Osteoblast (primary cell): ENCODE data around the gene SF3B2. TPM values are rescaled to one million over a fixed set of nuclear protein-coding genes. Genes with fewer than 3 reads are reported as not detected.

Experiments used
- DNase-seq: peaks from one replicate; pipeline ENCODE4 v3.0.0; 2011; ENCODE audit warnings: low spot score, mixed read lengths; ENCODE audit not compliant: insufficient read length; ENCODE audit errors: missing footprints
- H2AFZ ChIP-seq: 2 replicates; pipeline ENCODE4 v1.6.0; 2011; ENCODE audit warnings: mild to moderate bottlenecking, low read length
- H3K27ac ChIP-seq: 2 replicates; pipeline ENCODE4 v1.5.1; 2011; ENCODE audit warnings: mild to moderate bottlenecking, low read depth, low read length, moderate library complexity
- H3K27me3 ChIP-seq: 2 replicates; pipeline ENCODE4 v1.6.0; 2012; ENCODE audit warnings: mild to moderate bottlenecking, control low read depth, inconsistent platforms, low read length, moderate library complexity; ENCODE audit not compliant: insufficient read depth
- H3K36me3 ChIP-seq: 2 replicates; pipeline ENCODE4 v1.5.1; 2011; ENCODE audit warnings: mild to moderate bottlenecking, low read length, control low read depth, moderate library complexity; ENCODE audit not compliant: insufficient read depth
- H3K4me1 ChIP-seq: 2 replicates; pipeline ENCODE4 v1.5.1; 2011; ENCODE audit warnings: mild to moderate bottlenecking, low read length, control low read depth, moderate library complexity; ENCODE audit not compliant: insufficient read depth
- H3K4me2 ChIP-seq: 2 replicates; pipeline ENCODE4 v1.6.0; 2011; ENCODE audit warnings: mild to moderate bottlenecking, low read length; ENCODE audit not compliant: insufficient read depth
- H3K4me3 ChIP-seq: fragments of 200-600 bp; sonication (generic); 3 replicates; pipeline ENCODE4 v1.5.1; 2012; ENCODE audit warnings: mild to moderate bottlenecking, low read length, inconsistent platforms; ENCODE audit not compliant: insufficient read depth
- H3K79me2 ChIP-seq: 2 replicates; pipeline ENCODE4 v1.6.0; 2012; ENCODE audit warnings: mild to moderate bottlenecking, low read length, control low read depth, inconsistent platforms; ENCODE audit not compliant: insufficient read depth
- H3K9me3 ChIP-seq: 2 replicates; pipeline ENCODE4 v1.5.1; 2011; ENCODE audit warnings: low read depth, low read length, control low read depth
- H4K20me1 ChIP-seq: 2 replicates; pipeline ENCODE4 v1.6.0; 2012; ENCODE audit warnings: mild to moderate bottlenecking, low read length, control low read depth; ENCODE audit not compliant: insufficient read depth
- total RNA-seq: library from RNA; depleted of rRNA; stranded (reverse); fragments of >200 nt; gene quantifications from 2 replicates; pipeline ENCODE4 v1.2.3, GENCODE V29; 2012
- TF ChIP-seq, protein P1 (sequence below): IDR thresholded peaks from 2 replicates; pipeline ENCODE4 v1.5.1; 2011; ENCODE audit warnings: mild to moderate bottlenecking, low read depth, low read length, moderate library complexity; ENCODE audit errors: extremely low read depth

Gene SF3B2
- total RNA-seq, 1 donor = 164 TPM

DNA sequence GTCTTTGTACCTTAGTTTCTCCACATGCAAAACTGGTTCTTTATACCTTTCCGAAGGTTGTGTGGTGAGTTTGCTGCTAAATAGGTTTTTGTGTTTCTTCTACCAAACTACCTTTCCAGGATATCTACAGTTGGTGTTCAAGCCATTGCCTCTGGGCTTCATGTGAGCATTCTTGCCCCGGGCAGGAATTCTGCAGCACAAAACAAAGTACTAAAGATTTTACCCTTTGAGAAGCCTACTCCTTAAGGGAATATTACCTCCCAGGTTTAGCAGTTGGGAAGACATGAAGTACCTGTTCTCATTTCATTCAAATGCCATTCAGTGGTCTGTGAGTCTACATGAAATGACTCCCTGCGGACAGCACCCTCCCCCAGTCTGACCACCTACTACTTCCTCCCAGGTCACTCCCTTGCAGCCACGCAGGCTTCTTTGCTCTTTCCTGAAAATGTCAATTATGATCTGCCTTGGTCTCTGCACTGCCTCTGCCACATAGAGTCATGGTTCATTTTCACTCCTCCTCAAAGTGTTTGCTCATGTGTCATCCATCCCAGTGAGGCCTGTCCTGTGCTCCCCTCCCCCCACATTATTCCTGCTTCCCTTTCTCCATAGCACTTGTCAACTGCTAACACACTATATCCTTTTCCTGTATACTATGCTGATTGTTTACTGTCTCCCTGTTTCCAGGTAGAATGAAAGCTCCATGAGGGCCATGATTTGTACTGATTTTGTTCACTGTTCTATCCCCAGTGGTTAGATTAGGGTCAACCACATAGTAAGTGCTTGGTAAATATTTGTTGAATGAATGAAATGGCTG, 54.8 kb downstream of the SF3B2 start:
- Histone ChIP-seq H3K4me2 (peak overlapping the region; percentile 48), H3K27ac (peak overlapping the region; percentile 58), H3K79me2 (peaks cover 84% of the 10 kb centered on the region)

DNA sequence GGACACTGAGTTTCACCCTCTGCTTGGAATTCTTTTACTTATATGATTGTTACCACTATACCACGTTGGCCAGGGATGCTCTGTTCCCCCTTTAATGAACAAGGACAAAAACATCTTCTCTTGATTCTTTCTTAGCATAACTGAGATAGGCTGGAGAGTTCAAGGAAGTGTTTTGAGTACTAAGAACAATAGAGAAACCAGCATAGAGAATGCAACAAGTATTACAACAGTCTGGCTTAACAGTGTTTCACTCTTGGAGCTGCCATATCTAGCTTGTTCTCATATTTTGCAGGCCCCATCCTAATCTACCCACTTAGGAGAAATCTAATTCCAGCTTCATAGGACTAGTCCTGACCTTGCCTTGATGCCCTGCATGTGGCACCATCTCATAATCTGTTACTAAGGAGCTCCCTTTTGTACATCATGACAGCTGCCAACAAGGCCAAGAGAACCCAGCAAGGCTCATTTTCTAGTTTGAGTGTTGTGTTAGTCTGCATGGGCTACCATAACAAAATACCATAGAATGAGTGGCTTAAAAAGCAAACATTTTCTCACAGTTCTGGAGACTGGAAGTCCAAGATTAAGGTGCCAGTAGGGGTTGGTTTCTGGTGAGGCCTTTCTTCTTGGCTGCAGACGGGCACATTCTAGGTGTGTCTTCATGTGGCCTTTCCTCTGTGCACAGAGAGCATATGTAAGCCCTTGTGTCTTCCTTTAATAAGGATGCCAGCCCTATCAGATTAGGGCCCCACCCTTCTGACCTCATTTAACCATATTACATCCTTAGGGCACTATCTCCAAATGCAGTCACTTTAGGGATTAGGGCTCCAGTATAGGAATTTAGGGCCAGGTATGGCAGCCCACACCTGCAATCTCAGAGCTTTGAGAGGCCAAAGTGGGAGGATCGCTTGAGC, 55.7 kb downstream of the SF3B2 start:
- peaks cover 43% of the 10 kb centered on the region for H3K4me1 ChIP-seq
- H3K9me3 ChIP-seq = no peaks in the 10 kb centered on the region
- H3K27ac ChIP-seq = peak overlapping the region; percentile 58
- H3K79me2 ChIP-seq = peaks cover 81% of the 10 kb centered on the region
- H3K27me3 ChIP-seq = no peaks in the 10 kb centered on the region
- H3K4me2 ChIP-seq = peak overlapping the region; percentile 48
- DNase-seq = no peak
- no peak overlapping the region for H3K4me3 ChIP-seq
- peaks cover 2% of the 10 kb centered on the region for H4K20me1 ChIP-seq
- no peak overlapping the region for H2AFZ ChIP-seq
- TF ChIP-seq, protein P1, sequence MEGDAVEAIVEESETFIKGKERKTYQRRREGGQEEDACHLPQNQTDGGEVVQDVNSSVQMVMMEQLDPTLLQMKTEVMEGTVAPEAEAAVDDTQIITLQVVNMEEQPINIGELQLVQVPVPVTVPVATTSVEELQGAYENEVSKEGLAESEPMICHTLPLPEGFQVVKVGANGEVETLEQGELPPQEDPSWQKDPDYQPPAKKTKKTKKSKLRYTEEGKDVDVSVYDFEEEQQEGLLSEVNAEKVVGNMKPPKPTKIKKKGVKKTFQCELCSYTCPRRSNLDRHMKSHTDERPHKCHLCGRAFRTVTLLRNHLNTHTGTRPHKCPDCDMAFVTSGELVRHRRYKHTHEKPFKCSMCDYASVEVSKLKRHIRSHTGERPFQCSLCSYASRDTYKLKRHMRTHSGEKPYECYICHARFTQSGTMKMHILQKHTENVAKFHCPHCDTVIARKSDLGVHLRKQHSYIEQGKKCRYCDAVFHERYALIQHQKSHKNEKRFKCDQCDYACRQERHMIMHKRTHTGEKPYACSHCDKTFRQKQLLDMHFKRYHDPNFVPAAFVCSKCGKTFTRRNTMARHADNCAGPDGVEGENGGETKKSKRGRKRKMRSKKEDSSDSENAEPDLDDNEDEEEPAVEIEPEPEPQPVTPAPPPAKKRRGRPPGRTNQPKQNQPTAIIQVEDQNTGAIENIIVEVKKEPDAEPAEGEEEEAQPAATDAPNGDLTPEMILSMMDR = no peak
- H3K36me3 ChIP-seq = peaks cover 4% of the 10 kb centered on the region

More for the DNA sequence above, 54.8 kb downstream of the SF3B2 start:
- Histone ChIP-seq H4K20me1 (peaks cover 2% of the 10 kb centered on the region), H3K9me3 (no peaks in the 10 kb centered on the region), H3K4me1 (peaks cover 34% of the 10 kb centered on the region), H3K27me3 (no peaks in the 10 kb centered on the region), H3K4me3 (peak overlapping the region; percentile 2), H3K36me3 (peaks cover 4% of the 10 kb centered on the region), H2AFZ (peak overlapping the region; percentile 20)
- no peak for DNase-seq
- TF ChIP-seq, protein P1 = no peak

DNA sequence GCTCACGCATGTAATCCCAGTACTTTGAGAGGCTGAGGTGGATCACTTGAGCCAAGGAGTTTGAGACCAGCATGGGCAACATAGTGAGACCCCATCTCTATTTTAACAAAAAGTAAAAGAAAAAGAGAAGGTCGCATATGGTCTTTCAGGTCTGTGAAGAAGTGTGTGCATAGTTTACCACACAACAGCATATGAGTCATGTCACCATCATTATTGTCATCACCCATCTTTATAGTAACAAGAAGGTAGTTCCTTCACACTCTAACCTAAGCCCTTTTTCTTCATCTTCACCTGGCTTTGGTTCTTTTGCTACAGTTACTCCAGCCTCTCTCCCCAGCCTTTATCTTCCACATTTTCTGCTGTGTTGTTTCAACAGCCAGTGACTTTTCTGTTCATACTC, 57.1 kb downstream of the SF3B2 start:
- no peak overlapping the region for H3K4me3 ChIP-seq
- H2AFZ ChIP-seq = no peak overlapping the region
- H3K4me1 ChIP-seq = peaks cover 50% of the 10 kb centered on the region
- no peaks in the 10 kb centered on the region for H3K27me3 ChIP-seq
- H3K27ac ChIP-seq = no peak overlapping the region
- H3K36me3 ChIP-seq = peaks cover 4% of the 10 kb centered on the region
- peaks cover 2% of the 10 kb centered on the region for H4K20me1 ChIP-seq
- no peak for DNase-seq
- H3K9me3 ChIP-seq = no peaks in the 10 kb centered on the region
- peaks cover 76% of the 10 kb centered on the region for H3K79me2 ChIP-seq
- TF ChIP-seq, protein P1 = no peak
- H3K4me2 ChIP-seq = no peak overlapping the region

DNA sequence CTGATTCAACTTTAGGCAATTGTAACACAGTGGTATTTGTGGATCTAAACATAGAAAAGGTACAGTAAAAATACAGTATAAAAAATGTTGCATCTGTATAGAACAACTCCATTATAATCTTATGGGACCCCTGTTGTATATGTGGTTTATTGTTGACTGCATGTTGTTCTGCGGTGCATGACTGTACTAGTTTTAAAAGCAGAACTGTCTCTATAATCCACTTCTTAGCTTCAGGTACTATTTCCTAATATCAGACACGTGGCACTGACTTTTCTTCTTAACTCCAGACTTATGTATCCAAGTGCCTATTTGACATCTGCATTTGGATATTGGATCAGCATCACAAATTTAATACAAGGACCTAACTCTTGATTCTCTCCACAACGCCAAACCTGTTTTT, 59.0 kb downstream of the SF3B2 start:
- Histone ChIP-seq H3K4me1 (peaks cover 46% of the 10 kb centered on the region), H4K20me1 (peaks cover 2% of the 10 kb centered on the region), H3K4me3 (no peak overlapping the region), H3K27ac (no peak overlapping the region), H2AFZ (no peak overlapping the region), H3K4me2 (no peak overlapping the region), H3K9me3 (no peaks in the 10 kb centered on the region), H3K27me3 (no peaks in the 10 kb centered on the region), H3K79me2 (peaks cover 78% of the 10 kb centered on the region), H3K36me3 (peaks cover 4% of the 10 kb centered on the region)
- TF ChIP-seq, protein P1 = no peak
- no peak for DNase-seq
